ENCODE measurements around the gene CRMP1.
A peak's percentile ranks its signal among the peaks of the same experiment; 100 is the strongest.

The CRMP1 gene

GRCh38 chr4:5784960-5785611 lies 107.8 kb downstream of the CRMP1 start:
- no peak overlapping the region for H3K4ac ChIP-seq (ENCODE audit: low read depth in 1 of 2, low read length in 2 of 2)
- H4K91ac ChIP-seq (ENCODE audit: low read length): no peak overlapping the region
- H3K36me3 ChIP-seq (ENCODE audit: control insufficient read depth in 1 of 2, insufficient read depth in 2 of 2, low read depth in 1 of 2, low read length in 2 of 2): peaks cover 50 to 90% of the 10 kb centered on the region in 2 experiments
- no peaks in the 10 kb centered on the region for H3K27me3 ChIP-seq (ENCODE audit: control insufficient read depth in 1 of 2, insufficient read depth in 1 of 2, low read length in 2 of 2)
- H3K9ac ChIP-seq (ENCODE audit: low read length): peak overlapping the region; percentile 53
- no peak overlapping the region for H2BK15ac ChIP-seq (ENCODE audit: low read depth, poor library complexity, severe bottlenecking)
- no peak overlapping the region for H3K23ac ChIP-seq (ENCODE audit: low read length in 2 of 2)
- no peak overlapping the region for H3K14ac ChIP-seq (ENCODE audit: low read length in 2 of 2)
- 96% methylated on average over 9 of the region's 9 CpGs for WGBS
- peaks cover 16% of the 10 kb centered on the region for H3K79me1 ChIP-seq (replicated peaks; ENCODE audit: low read length, poor library complexity, severe bottlenecking)
- H4K8ac ChIP-seq (ENCODE audit: low read length): no peak overlapping the region
- H3K27ac ChIP-seq (ENCODE audit: low read length, poor library complexity, severe bottlenecking): no peak overlapping the region
- H3K18ac ChIP-seq (ENCODE audit: low read depth in 1 of 2, low read length in 2 of 2): no peak overlapping the region
- no peak overlapping the region for H2BK5ac ChIP-seq (ENCODE audit: low read depth, low read length, poor library complexity, severe bottlenecking)
- H3K9me3 ChIP-seq (ENCODE audit: control insufficient read depth, low read length): no peaks in the 10 kb centered on the region
- peaks cover 5% of the 10 kb centered on the region for H3K4me1 ChIP-seq (ENCODE audit: control insufficient read depth, insufficient read depth, low read depth, low read length)
- H3K4me2 ChIP-seq (ENCODE audit: low read length, poor library complexity, severe bottlenecking): no peak overlapping the region
- no peak overlapping the region for H2BK12ac ChIP-seq (ENCODE audit: low read length in 2 of 2)
- no peak overlapping the region for H2BK120ac ChIP-seq (ENCODE audit: low read depth, low read length)
- H2AFZ ChIP-seq (ENCODE audit: low read depth, low read length): no peak overlapping the region
- H3K4me3 ChIP-seq (ENCODE audit: insufficient read depth in 1 of 2, low read depth in 1 of 2, low read length in 2 of 2): no peak overlapping the region
- H2AK5ac ChIP-seq (ENCODE audit: low read length, severe bottlenecking): no peak overlapping the region
- DNase-seq: no peak

- H3K14ac ChIP-seq (ENCODE audit: low read length in 2 of 2): no peak overlapping the region
- no peak overlapping the region for H3K9ac ChIP-seq (ENCODE audit: low read length)
- no peak overlapping the region for H2AFZ ChIP-seq (ENCODE audit: low read depth, low read length)
- H3K18ac ChIP-seq (ENCODE audit: low read depth in 1 of 2, low read length in 2 of 2): no peak overlapping the region
- H3K79me1 ChIP-seq (replicated peaks; ENCODE audit: low read length, poor library complexity, severe bottlenecking): peaks cover 16% of the 10 kb centered on the region
- H2BK15ac ChIP-seq (ENCODE audit: low read depth, poor library complexity, severe bottlenecking): no peak overlapping the region
- H3K27me3 ChIP-seq (ENCODE audit: control insufficient read depth in 1 of 2, insufficient read depth in 1 of 2, low read length in 2 of 2): no peaks in the 10 kb centered on the region
- no peak overlapping the region for H3K23ac ChIP-seq (ENCODE audit: low read length in 2 of 2)
- no peak for DNase-seq
- H3K4ac ChIP-seq (ENCODE audit: low read depth in 1 of 2, low read length in 2 of 2): no peak overlapping the region
- no peak overlapping the region for H3K27ac ChIP-seq (ENCODE audit: low read length, poor library complexity, severe bottlenecking)
- no peak overlapping the region for H2BK5ac ChIP-seq (ENCODE audit: low read depth, low read length, poor library complexity, severe bottlenecking)
- no peak overlapping the region for H2AK5ac ChIP-seq (ENCODE audit: low read length, severe bottlenecking)
- peaks cover 47 to 82% of the 10 kb centered on the region in 2 experiments for H3K36me3 ChIP-seq (ENCODE audit: control insufficient read depth in 1 of 2, insufficient read depth in 2 of 2, low read depth in 1 of 2, low read length in 2 of 2)
- H3K4me2 ChIP-seq (ENCODE audit: low read length, poor library complexity, severe bottlenecking): no peak overlapping the region
- no peak overlapping the region for H2BK120ac ChIP-seq (ENCODE audit: low read depth, low read length)
- H4K8ac ChIP-seq (ENCODE audit: low read length): no peak overlapping the region
- no peaks in the 10 kb centered on the region for H3K9me3 ChIP-seq (ENCODE audit: control insufficient read depth, low read length)
- no peak overlapping the region for H3K4me3 ChIP-seq (ENCODE audit: insufficient read depth in 1 of 2, low read depth in 1 of 2, low read length in 2 of 2)
- H4K91ac ChIP-seq (ENCODE audit: low read length): no peak overlapping the region
- H3K4me1 ChIP-seq (ENCODE audit: control insufficient read depth, insufficient read depth, low read depth, low read length): peaks cover 5% of the 10 kb centered on the region
- H2BK12ac ChIP-seq (ENCODE audit: low read length in 2 of 2): no peak overlapping the region
- WGBS: 96% methylated on average over 5 of the region's 6 CpGs
Measured at GRCh38 chr4:5784021-5784420, 108.9 kb downstream of the CRMP1 start.

GRCh38 chr4:5783486-5783885 lies 109.4 kb downstream of the CRMP1 start:
- no peak overlapping the region for H2BK15ac ChIP-seq (ENCODE audit: low read depth, poor library complexity, severe bottlenecking)
- no peak overlapping the region for H3K23ac ChIP-seq (ENCODE audit: low read length in 2 of 2)
- H3K4me2 ChIP-seq (ENCODE audit: low read length, poor library complexity, severe bottlenecking): no peak overlapping the region
- no peak overlapping the region for H2AK5ac ChIP-seq (ENCODE audit: low read length, severe bottlenecking)
- H3K4me3 ChIP-seq (ENCODE audit: insufficient read depth in 1 of 2, low read depth in 1 of 2, low read length in 2 of 2): no peak overlapping the region
- H3K9ac ChIP-seq (ENCODE audit: low read length): no peak overlapping the region
- H3K27me3 ChIP-seq (ENCODE audit: control insufficient read depth in 1 of 2, insufficient read depth in 1 of 2, low read length in 2 of 2): no peaks in the 10 kb centered on the region
- WGBS: 93% methylated on average over 14 of the region's 14 CpGs
- H2BK120ac ChIP-seq (ENCODE audit: low read depth, low read length): no peak overlapping the region
- H3K9me3 ChIP-seq (ENCODE audit: control insufficient read depth, low read length): no peaks in the 10 kb centered on the region
- no peak overlapping the region for H3K27ac ChIP-seq (ENCODE audit: low read length, poor library complexity, severe bottlenecking)
- H3K4me1 ChIP-seq (ENCODE audit: control insufficient read depth, insufficient read depth, low read depth, low read length): peaks cover 5% of the 10 kb centered on the region
- no peak overlapping the region for H3K14ac ChIP-seq (ENCODE audit: low read length in 2 of 2)
- no peak overlapping the region for H3K4ac ChIP-seq (ENCODE audit: low read depth in 1 of 2, low read length in 2 of 2)
- H4K91ac ChIP-seq (ENCODE audit: low read length): no peak overlapping the region
- no peak overlapping the region for H2BK5ac ChIP-seq (ENCODE audit: low read depth, low read length, poor library complexity, severe bottlenecking)
- no peak overlapping the region for H2BK12ac ChIP-seq (ENCODE audit: low read length in 2 of 2)
- peaks cover 16% of the 10 kb centered on the region for H3K79me1 ChIP-seq (replicated peaks; ENCODE audit: low read length, poor library complexity, severe bottlenecking)
- H3K36me3 ChIP-seq (ENCODE audit: control insufficient read depth in 1 of 2, insufficient read depth in 2 of 2, low read depth in 1 of 2, low read length in 2 of 2): peaks cover 44 to 77% of the 10 kb centered on the region in 2 experiments
- H4K8ac ChIP-seq (ENCODE audit: low read length): no peak overlapping the region
- H3K18ac ChIP-seq (ENCODE audit: low read depth in 1 of 2, low read length in 2 of 2): no peak overlapping the region
- H2AFZ ChIP-seq (ENCODE audit: low read depth, low read length): no peak overlapping the region
- no peak for DNase-seq

- Histone ChIP-seq H2BK120ac (ENCODE audit: low read depth, low read length) (no peak overlapping the region), H3K36me3 (ENCODE audit: control insufficient read depth in 1 of 2, insufficient read depth in 2 of 2, low read depth in 1 of 2, low read length in 2 of 2) (peaks cover 39 to 71% of the 10 kb centered on the region in 2 experiments), H3K9me3 (ENCODE audit: control insufficient read depth, low read length) (no peaks in the 10 kb centered on the region), H3K14ac (ENCODE audit: low read length in 2 of 2) (no peak overlapping the region), H3K79me1 (replicated peaks; ENCODE audit: low read length, poor library complexity, severe bottlenecking) (peaks cover 14% of the 10 kb centered on the region), H3K27ac (ENCODE audit: low read length, poor library complexity, severe bottlenecking) (no peak overlapping the region), H3K4ac (ENCODE audit: low read depth in 1 of 2, low read length in 2 of 2) (no peak overlapping the region), H3K27me3 (ENCODE audit: control insufficient read depth in 1 of 2, insufficient read depth in 1 of 2, low read length in 2 of 2) (no peaks in the 10 kb centered on the region), H3K4me3 (ENCODE audit: insufficient read depth in 1 of 2, low read depth in 1 of 2, low read length in 2 of 2) (no peak overlapping the region), H3K4me1 (ENCODE audit: control insufficient read depth, insufficient read depth, low read depth, low read length) (peaks cover 5% of the 10 kb centered on the region), H2BK12ac (ENCODE audit: low read length in 2 of 2) (no peak overlapping the region), H3K23ac (ENCODE audit: low read length in 2 of 2) (no peak overlapping the region), H3K18ac (ENCODE audit: low read depth in 1 of 2, low read length in 2 of 2) (no peak overlapping the region), H4K8ac (ENCODE audit: low read length) (no peak overlapping the region), H3K9ac (ENCODE audit: low read length) (no peak overlapping the region), H2BK5ac (ENCODE audit: low read depth, low read length, poor library complexity, severe bottlenecking) (no peak overlapping the region), H2AFZ (ENCODE audit: low read depth, low read length) (no peak overlapping the region), H2AK5ac (ENCODE audit: low read length, severe bottlenecking) (no peak overlapping the region), H4K91ac (ENCODE audit: low read length) (no peak overlapping the region), H2BK15ac (ENCODE audit: low read depth, poor library complexity, severe bottlenecking) (no peak overlapping the region), H3K4me2 (ENCODE audit: low read length, poor library complexity, severe bottlenecking) (no peak overlapping the region)
- WGBS: 98% methylated on average over 6 of the region's 6 CpGs
- DNase-seq: no peak
Measured at GRCh38 chr4:5782829-5783476, 109.9 kb downstream of the CRMP1 start.

Measured in mesenchymal stem cell (in vitro differentiated cells and primary cell).